Cerebellar cortex (tissue), 1 donor: ENCODE measurements around the gene RASSF8.

Source experiments
- DNase-seq: peaks from one replicate; pipeline ENCODE4 v3.0.0-alpha.2; 2015; ENCODE audit warnings: low spot score

Gene RASSF8

DNA sequence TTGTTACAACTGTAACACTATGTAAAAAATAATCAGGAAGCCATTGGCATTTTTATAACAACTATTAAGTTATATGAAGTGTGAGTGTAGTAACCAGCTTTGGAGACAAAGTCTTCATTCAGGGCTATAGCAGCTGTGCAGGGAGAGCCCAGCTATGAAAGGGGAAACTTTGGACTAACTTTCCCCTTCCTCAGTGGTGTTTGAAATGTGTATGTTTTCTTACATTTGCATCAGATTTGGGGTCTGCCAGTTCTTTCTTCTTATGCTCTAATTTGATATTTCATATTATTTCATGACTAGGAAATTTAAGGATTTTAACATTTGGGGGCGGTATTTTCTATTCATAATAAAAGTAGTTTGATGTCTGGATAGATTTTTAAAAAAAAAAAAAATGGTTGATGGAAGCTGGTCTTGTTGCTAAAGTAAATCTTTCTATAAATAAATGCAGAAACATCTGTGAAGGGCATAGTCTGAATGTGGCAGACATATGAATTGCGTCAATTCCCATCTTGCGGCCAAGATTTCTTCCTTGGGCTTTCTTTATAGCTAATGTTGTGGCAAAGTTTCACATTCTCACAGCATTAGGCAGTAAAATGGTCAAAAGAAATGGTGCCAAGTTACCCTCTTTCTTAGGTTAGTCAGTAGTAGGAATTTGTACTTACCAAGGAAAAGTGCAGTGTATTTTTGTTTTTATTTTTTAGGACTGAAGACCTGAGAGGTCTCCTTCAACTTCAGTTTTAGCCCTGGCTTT lies 35.6 kb downstream of the RASSF8 start:
- no peak for DNase-seq

DNA sequence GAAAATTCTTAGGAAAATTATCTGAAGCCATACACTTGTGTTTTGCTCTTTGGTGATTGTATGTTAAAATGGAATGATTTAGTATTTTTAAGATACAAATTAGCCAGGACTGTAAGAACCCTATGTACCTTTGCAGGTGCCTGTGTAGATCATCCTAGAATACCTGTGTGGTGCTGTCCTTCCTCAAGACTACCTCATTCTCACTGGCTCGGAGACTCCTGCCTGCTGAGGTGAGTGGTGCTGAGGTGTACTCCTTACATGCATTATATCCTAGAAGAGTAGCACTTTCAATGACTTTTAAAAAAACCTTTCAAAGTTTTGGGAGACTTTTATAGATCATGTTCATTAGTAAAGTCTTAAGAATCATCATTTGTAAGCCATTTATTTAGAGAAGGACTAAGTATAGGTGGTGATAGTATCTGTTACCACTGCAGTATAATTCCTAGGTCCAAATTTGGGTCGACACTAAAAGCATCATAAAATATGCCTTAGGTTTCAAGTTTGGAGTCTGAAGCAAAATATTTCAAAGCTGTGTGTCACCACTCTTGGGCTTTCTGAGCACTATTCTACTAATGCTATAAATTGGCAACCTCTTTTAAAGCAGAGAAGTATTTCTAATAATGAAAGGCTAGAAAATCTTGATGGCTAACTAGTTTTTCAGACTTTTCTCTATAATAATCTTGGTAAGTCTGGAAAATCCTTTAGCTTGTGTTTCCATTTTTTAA lies 36.6 kb downstream of the RASSF8 start:
- DNase-seq: no peak

DNA sequence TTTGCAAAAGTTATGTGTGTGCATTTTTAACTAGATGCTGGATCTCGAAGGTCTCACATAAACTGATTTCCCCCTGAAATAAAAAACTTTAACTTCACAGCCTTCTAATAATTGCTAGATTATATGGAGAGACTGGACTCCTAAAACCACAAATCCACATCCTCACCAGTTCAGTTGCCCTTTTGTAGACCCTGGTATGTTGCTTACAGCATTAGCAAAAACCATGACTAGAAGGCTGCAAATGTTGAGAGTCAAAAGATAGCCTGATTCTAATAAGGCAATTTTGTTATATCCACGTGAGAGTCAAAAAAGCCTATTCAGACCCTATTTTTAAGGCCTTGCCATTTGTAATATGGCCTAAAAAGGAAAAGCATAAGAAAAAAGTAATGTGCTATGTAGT lies 37.4 kb downstream of the RASSF8 start:
- no peak for DNase-seq

DNA sequence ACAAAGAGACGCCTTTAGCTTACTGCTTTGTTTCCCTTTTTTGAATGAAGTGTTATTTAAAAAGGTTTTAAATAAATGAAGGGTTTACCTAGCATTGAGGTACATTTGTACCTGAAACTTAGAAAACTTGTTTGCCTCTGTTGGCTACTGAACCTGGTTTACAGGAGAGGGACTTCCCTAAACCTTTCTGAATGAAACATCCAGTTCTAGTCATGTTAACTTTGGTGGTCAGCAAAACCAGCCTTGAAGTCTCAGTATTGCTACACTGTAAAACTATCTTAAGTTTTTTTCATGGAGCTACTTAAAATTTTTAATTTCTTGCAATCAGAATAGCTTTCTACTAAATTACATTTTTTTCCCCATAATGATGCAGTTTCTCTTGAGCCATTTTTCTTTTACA lies 38.2 kb downstream of the RASSF8 start:
- DNase-seq: no peak

DNA sequence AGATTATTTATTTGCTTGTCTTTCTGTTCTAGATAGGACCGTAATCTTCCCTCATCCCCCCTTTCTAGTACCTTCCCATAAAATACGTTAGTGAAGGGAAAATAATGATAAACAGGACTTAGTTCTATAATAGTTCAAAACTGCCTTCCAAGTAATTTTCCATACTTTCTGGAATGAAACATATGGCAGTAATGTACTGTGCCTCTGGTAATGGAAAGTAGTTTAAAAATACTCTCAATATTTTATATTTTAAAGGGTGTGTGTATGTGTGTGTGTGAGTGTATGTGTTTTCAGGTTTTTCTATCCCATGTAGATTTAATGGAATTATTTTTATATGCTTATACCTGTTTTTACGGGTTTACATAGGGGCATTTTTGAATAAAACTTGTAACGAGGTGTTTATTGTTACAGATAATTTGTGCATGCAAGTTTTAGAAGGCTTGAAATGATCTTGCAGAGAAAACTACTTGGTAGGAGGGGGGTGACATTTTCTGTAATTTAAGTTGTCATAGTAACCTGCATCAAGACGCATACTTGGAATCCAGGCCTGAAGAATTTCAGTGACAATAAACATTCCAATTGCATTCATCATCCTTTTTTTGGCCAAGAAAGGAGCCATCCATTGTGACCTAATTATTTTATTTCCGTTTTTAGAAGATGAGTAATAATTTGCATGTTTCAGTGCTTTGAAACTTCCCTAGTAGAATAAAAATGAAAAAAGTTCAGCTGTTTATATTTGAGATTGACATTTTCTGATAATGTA lies 38.9 kb downstream of the RASSF8 start:
- no peak for DNase-seq

DNA sequence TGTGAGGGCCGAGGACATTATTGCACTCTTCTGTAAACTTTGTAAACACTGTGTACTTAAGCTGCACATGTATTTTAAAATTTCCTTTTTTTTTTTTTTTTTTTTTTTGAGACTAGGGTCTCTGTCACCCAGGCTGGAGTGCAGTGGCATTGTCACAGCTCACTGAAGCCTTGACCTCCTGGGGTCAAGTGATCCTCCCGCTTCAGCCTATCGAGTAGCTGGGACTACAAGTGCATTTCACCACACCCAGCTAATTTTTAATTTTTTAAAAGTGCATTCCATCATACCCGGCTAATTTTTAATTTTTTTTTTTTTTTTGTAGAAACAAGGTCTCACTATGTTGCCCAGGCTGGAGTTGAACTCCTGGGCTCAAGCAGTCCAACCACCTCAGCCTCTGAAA lies 42.4 kb downstream of the RASSF8 start:
- no peak for DNase-seq

DNA sequence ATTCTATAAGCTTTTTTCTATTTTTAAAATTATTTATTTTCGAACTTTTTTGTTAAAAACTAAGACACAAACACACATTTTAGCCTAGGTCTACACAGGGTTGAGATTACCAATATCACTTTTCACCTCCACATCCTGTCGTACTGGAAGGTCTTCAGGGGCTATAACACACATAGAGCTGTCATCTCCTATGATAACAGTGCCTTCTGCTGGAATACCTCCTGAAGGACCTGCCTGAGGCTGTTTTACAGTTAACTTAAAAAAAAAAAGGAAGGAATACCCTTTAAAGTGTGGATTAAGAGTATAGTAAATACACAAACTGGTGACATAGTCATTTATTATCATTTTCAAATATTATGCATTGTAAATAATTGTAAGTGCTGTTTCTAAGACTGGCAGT lies 43.0 kb downstream of the RASSF8 start:
- no peak for DNase-seq

DNA sequence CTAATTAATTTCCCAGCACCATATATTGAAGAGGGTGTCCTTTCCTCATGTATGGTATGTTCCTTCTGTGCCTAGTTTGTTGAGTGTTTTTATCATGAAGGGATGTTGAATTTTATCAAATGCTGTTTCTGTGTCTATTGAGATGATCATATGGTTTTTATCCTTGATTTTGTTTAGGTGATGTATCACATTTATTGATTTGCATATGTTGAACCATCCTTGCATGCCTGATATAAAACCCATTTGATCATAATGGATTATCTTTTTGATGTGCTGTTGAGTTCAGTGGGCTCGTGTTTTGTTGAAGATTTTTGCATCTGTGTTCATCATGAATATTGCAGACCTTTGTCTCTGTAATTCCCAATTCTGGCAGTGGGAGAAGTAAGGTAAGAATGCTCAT lies 44.6 kb downstream of the RASSF8 start:
- no peak for DNase-seq

DNA sequence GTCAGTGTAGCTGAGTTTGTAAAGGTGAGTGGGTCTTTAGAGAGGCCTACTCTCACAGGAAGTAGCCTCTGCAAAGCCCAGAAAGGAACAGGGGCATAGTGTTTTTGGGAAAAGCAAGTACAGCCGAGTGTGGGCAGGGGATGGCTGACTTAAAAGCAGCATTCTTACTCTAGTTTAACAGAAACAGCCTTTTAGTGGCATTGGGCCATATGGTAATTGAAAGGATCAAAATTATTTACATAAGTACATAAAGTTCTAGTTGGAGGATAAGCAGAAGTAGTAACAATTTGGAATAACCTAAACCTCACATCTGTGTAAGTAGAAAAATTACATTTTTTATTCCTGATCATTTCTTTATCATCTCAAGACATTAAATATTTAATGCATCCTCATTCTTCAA lies 49.1 kb downstream of the RASSF8 start:
- DNase-seq: no peak

DNA sequence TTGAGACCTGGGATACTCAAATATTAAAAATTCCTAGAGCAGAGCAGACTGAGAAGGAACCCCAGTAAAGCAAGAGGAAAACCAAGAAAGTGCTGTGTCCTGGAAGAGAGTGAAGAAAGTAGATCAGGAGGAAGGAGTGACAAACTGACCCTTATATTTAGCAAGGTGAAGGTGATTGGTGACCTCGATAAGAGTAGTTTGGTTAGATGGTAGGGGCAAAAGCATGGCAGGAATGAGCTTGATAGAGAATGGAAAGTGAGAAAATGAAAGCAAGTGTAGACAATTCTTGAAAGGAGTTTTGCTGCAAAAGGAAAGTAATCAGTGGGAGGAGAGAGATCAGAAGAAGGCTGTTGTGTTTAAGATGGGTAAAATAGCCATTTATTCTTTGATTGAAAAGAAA lies 51.1 kb downstream of the RASSF8 start:
- DNase-seq: no peak

DNA sequence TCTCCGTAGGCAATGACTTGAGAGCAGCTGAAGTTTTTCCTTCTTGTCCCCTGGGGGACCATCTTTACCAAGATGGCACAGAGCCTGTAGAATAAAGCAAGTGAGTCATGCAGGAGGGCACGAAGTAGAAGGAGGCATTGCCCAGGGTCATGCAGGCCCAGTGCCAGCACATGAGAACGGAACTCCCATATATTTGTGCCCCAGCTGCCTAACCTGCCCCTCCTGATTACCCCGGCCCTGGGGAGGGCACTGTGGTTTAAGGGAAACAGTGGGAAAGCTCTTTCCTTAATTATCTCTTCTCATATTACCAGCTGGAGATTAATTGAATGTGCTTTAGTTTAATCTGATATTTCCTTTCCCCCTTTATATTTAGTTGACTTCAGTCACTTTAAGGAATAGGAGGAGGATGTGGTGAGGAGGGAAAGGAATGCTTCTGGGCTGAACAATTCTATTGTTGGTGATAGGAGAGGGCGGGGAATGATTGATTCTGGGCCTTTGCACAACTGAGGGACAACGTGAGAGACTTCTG lies 51.9 kb downstream of the RASSF8 start:
- no peak for DNase-seq

DNA sequence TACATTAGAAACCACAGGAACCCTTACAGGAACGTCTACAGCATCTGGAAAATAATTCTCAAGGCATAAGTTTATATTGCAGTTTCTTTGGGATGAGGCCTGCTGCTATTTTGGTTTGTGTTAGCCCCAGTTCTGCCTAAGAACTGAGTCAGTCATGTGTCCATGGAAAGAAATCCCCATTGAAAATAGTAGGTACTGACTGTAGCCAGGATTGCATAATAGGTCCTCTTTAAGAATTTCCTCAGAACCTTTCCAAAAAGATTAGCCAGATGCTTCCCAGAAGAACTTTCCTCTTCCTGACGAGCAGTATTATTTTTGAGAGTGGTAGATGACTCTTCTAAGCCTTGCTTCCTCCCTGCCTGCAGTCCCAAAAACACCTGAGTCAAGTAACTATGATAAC lies 52.6 kb downstream of the RASSF8 start:
- DNase-seq: no peak

DNA sequence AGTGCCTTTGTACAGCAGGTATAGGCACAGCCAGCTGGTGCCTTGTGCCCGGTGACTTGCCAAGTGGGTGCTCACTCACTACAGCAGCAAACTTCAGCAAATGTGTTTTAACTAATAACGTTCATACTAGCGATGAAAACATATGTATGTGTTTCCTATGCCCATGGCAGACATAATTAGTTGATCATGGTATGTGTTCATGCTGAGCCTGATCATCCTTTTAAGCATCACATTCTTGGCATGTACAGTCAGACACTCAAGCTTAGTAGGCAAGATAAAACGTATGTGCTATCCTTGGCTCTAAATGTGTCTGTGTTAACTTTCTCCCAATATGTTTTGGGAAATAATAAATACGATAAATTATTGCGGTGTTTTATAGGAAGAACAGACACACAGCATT lies 55.6 kb downstream of the RASSF8 start:
- peak; percentile 18 for DNase-seq

DNA sequence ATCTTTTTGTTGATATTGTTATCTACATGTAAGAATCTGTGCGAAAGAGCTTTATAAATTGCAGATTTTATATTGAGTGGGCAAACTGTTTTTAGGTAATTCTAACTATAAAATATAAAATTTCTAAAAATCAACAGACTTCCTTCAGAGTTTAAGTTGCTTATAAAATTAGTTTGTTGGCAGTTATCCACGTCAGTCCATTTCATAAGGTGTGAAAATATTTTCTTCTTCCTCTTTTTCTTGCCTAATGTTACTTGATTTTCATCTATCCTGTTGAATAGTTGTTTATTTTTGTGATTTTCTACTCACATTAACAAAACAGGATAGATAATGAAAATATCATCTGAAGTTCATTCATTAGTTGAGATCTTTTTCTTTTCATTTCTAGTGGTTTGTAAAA lies 58.0 kb downstream of the RASSF8 start:
- DNase-seq: no peak

DNA sequence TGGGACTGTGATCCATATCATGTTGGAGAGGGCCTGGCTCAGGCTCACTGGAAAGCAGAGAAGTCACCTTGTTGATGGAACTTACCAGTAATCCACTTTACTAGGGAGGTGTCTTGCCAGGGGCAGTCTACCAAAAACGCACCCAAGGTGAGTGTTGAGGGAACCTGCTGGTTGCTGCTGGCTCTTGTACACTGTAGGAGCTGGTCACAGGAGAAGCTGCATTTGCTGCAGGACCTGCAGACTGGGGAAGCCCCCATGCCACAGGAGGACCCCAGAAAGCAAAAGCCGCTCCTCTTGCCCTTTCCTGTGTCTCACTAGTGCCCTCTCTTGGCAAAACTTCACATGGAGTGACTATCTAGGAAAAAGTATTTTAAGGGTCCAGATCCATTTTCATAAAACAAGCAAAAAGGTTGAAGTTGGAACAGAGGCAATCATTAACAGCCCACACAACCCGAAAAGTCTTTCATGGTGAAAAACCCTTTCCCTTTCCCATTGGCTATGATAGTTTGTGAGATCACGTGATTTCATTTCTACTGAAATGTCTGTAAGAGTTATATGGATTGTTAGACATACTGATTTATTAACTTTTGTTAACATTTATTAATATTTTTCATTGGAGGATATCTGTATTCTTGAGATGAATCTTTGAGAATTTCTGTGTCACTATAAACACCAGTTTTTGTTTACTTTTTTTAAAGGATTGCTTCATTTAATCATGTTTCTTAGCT lies 59.2 kb downstream of the RASSF8 start:
- peak; percentile 51 for DNase-seq

DNA sequence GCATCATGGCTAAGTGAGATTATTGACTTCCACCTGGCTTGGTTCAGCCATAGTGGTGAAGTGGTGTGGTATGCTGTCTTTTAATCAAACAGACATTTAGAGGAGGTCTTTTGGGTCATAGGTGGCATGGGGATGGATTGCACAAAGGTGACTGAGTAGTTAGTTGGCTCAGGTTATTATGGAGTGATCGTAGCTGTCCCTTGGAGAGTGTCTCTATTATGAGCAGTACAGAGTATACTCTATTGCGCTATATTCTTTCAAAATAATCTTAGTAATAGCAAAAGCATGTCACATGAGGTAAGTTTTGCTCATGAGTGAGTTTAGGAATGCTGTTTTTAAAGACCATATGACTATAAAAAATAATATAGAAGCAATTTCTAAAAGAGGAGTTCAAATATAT lies 60.4 kb downstream of the RASSF8 start:
- no peak for DNase-seq

DNA sequence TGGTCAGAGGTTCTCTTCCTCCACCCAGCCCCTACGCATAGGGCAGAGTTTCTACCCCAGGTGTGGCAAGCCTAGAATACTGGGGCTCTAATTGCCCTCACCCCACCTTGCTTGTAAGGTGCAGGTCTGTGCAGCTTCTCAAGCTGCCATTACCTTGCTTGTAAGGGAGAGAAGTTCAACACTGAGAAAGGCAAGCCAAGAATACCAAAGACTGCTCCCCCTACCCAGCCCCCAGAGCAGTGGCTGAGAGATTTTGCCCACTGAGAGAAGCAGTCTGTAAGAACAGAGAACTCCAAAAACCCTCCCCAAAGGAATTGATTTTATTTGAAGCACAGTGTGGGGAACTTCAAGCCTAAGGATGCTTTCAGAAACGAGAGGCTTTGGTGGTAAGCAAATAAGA lies 63.1 kb downstream of the RASSF8 start:
- no peak for DNase-seq

DNA sequence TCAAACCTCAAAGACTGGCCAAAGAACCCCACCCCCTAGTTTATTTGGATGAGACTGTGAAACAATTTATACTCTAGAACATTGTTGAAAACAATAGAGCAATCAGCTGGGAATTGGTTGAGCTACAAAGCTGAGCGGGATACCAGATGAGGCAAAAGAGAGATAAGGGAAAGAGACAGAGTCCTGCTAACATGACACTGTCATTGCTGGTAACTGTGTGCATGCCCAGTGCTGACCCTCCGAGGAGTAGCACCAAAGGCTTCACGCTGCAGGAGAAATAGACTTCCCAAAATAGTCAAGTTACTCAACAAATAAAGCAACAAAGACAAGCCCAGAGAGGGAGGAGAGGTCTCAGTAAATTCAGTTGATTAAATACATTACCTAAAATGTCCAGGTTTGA lies 63.6 kb downstream of the RASSF8 start:
- no peak for DNase-seq

DNA sequence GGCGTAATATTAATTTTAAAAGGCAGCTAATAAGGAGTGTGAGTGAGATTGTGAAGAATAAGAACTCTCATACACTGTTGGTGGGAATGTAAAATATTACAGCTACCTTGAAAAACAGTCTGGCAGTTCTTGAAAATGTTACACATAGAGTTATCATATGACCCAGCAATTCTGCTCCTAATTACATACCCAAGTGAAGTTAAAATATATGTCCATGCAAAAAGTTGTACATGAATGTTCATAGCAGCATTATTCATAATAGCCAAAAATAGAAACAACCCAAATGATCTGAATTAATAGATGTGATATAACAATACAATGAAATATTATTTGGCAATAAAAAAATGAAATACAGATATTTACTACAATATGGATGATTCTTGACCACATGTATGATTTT lies 68.2 kb downstream of the RASSF8 start:
- DNase-seq: no peak

DNA sequence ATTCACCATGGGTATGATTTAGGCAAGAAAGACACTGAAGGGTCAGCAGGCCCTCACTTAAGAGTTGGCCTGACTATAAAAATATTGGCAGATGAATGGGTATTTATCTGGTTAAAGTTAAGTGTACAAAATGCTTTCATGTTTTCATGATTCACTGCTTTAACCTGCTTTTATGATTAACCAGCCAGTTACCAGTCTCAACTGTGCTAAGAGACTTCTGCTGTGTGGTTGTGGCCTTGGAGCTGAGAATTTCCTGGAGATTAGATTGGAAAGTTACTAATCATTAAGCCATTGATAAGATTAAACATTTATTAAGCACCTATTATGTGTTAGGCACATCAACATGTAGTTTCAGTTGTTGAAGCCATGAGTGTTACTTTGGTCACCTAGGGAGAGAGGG lies 68.9 kb downstream of the RASSF8 start:
- DNase-seq: no peak

DNA sequence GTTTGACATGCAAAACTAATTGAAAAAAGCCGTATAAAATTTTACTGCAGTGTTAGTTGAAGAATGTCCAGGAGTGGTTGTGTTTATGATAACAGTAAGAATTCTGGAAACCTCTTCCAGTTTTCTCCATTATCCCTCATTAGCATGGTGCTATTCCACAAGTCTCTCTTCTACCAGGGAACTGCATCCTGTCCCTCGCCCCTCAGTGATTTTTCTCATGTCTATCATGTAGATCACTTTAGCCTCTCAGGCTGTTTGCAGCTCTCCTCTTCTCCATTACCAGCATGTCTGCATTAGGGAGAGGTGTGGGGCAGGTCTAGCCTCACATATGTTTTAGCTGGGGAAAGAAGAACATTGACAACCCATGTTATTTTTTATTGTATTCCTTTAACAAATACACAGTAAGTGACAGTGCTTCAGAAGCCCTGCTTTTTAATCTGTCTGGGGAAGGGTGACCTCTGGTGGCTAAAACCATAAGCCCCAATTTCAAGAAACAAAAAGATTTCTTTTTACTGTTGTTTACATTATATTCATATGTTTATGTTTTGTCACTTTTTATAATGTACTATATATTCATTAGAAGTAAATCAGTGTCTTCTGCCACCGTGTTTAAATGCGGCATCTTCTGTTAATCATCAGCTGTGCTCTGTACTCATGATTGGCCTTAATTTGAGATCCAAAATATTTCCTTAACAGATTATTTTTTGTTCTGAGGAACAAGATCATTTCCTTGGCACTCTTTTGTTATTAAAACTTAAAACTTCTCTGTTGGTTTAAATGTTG lies 70.7 kb downstream of the RASSF8 start:
- DNase-seq: peak; percentile 62

DNA sequence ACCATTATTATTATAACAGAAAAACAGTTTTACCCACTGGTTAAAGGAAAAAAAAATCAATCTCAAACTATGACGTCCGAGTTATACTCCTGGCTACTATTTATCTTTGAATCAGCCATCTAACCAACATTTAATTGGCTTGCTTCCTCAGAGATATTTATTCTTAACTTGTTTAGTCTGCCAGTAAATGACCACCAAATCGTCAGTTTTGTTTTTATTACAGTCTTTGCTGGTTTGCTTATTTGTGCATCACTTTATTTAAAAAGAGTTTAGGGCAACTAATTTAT lies 71.2 kb downstream of the RASSF8 start:
- no peak for DNase-seq
